Neuronal stem cell (in vitro differentiated cells): ENCODE data around the gene CDC7.

Source experiments
- DNase-seq: peaks from one replicate; pipeline ENCODE4 v3.0.0-alpha.2; 2013; ENCODE audit warnings: low spot score
- H2AFZ ChIP-seq: one replicate; pipeline ENCODE4 v1.6.1; 2013; ENCODE audit warnings: mild to moderate bottlenecking, low read length, inconsistent platforms
- H2AK5ac ChIP-seq: 2 replicates; pipeline ENCODE4 v1.6.1; 2013; ENCODE audit warnings: low read depth, mild to moderate bottlenecking, inconsistent platforms, low read length, moderate library complexity, mixed read lengths
- H2BK120ac ChIP-seq: 2 replicates; pipeline ENCODE4 v1.6.1; 2013; ENCODE audit warnings: low read depth, mild to moderate bottlenecking, inconsistent platforms, low read length, moderate library complexity, mixed read lengths
- H2BK12ac ChIP-seq: one replicate; pipeline ENCODE4 v1.6.1; 2013; ENCODE audit warnings: low read length, inconsistent platforms
- H2BK15ac ChIP-seq: 2 replicates; pipeline ENCODE4 v1.6.1; 2013; ENCODE audit warnings: mild to moderate bottlenecking, low read length, inconsistent platforms, mixed read lengths
- H2BK5ac ChIP-seq: one replicate; pipeline ENCODE4 v1.6.1; 2013; ENCODE audit warnings: inconsistent platforms, mild to moderate bottlenecking, low read length, moderate library complexity
- H3K14ac ChIP-seq: one replicate; pipeline ENCODE4 v1.6.1; 2013; ENCODE audit warnings: low read length, inconsistent platforms
- H3K18ac ChIP-seq: 2 replicates; pipeline ENCODE4 v1.6.1; 2013; ENCODE audit warnings: low read length, inconsistent platforms
- H3K23ac ChIP-seq: 2 replicates; pipeline ENCODE4 v1.6.1; 2013; ENCODE audit warnings: low read depth, mild to moderate bottlenecking, mixed read lengths, low read length, inconsistent platforms; ENCODE audit not compliant: poor library complexity
- H3K27ac ChIP-seq: replicated peaks from 3 replicates; pipeline ENCODE4 v1.5.1; 2013; ENCODE audit warnings: low read length, inconsistent platforms
- H3K27me3 ChIP-seq, 3 experiments: 2 replicates each; pipeline ENCODE4 v1.6.1; 2013; ENCODE audit warnings: low read length in 3 of 3, mild to moderate bottlenecking in 2 of 3, inconsistent platforms in 1 of 3, low read depth in 1 of 3, mixed read lengths in 1 of 3, moderate library complexity in 1 of 3; ENCODE audit not compliant: control insufficient read depth in 3 of 3, insufficient read depth in 3 of 3
- H3K36me3 ChIP-seq, 2 donors: replicated peaks in 1 of 2; 2 replicates each; pipeline ENCODE4 v1.6.1; 2013; ENCODE audit warnings: low read length in 2 of 2; ENCODE audit not compliant: control insufficient read depth in 2 of 2, insufficient read depth in 2 of 2
- H3K4ac ChIP-seq: 2 replicates; pipeline ENCODE4 v1.6.1; 2013; ENCODE audit warnings: inconsistent platforms, mild to moderate bottlenecking, low read length, moderate library complexity
- H3K4me1 ChIP-seq, 2 donors: 1 replicate in 1 of 2; 2 replicates in 1 of 2; pipeline ENCODE4 v1.6.1; 2013; ENCODE audit warnings: low read length in 2 of 2, low read depth in 1 of 2; ENCODE audit not compliant: control insufficient read depth in 2 of 2, insufficient read depth in 1 of 2
- H3K4me2 ChIP-seq: one replicate; pipeline ENCODE4 v1.6.1; 2013; ENCODE audit warnings: mild to moderate bottlenecking, low read length, inconsistent platforms; ENCODE audit not compliant: insufficient read depth, poor library complexity, severe bottlenecking
- H3K4me3 ChIP-seq, 2 donors: 2 replicates each; pipeline ENCODE4 v1.5.1; 2013; ENCODE audit warnings: low read length in 2 of 2, mild to moderate bottlenecking in 2 of 2, inconsistent platforms in 1 of 2, moderate library complexity in 1 of 2
- H3K79me1 ChIP-seq: one replicate; pipeline ENCODE4 v1.6.1; 2013; ENCODE audit warnings: low read depth, mild to moderate bottlenecking, inconsistent platforms, low read length, moderate library complexity
- H3K9ac ChIP-seq: one replicate; pipeline ENCODE4 v1.6.1; 2013; ENCODE audit warnings: mild to moderate bottlenecking, low read depth, low read length, inconsistent platforms; ENCODE audit not compliant: poor library complexity
- H3K9me3 ChIP-seq, 2 donors: replicated peaks in 1 of 2; 2 replicates each; pipeline versions ENCODE3 to v1.6.1; 2013; ENCODE audit warnings: low read length in 2 of 2, mild to moderate bottlenecking in 2 of 2, inconsistent platforms in 1 of 2, low read depth in 1 of 2, mixed read lengths in 1 of 2, moderate library complexity in 1 of 2; ENCODE audit not compliant: control insufficient read depth in 2 of 2, insufficient read depth in 1 of 2
- H4K8ac ChIP-seq: one replicate; pipeline ENCODE4 v1.6.1; 2013; ENCODE audit warnings: low read depth, mild to moderate bottlenecking, inconsistent platforms, low read length, moderate library complexity
- H4K91ac ChIP-seq: one replicate; pipeline ENCODE4 v1.6.1; 2013; ENCODE audit warnings: low read length, low read depth, mild to moderate bottlenecking, inconsistent platforms; ENCODE audit not compliant: poor library complexity
- WGBS, 2 donors: extraction: QIAGEN DNeasy Blood & Tissue Kit; methylation state at CpG; one replicate each; pipeline ENCODE4 v1.1.7; 2013; ENCODE audit warnings: missing lambda C conversion rate in 2 of 2, mixed read lengths in 1 of 2; ENCODE audit not compliant: insufficient read length in 2 of 2, insufficient replicate concordance in 1 of 2; ENCODE audit errors: extremely low coverage in 2 of 2; 5-methylcytosine and 5-hydroxymethylcytosine counted together

The CDC7 gene

DNA sequence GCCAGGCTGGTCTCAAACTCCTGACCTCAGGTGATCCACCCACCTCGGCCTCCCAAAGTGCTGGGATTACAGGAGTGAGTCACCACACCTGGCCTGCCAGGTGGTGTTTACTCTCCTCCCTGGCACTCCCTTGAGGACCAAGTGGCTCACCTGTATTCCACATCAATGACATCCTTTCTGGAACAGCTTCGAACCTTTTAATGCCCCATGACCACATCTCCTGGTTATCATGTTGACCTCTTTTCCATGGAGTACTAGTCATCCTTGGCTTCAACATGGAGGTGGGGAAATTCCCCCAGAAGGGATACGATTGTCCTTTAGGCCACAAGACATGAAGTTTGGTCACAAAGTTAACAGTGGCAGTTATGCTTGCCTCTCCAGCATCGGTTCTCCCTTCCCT, 66.9 kb downstream of the CDC7 start:
- Histone ChIP-seq H3K4me1 (peaks cover 8 to 17% of the 10 kb centered on the region in 2 donors), H4K91ac (no peak overlapping the region), H3K18ac (no peak overlapping the region), H3K27me3 (no peaks in the 10 kb centered on the region), H3K27ac (no peak overlapping the region), H3K9me3 (peaks cover 0 to 9% of the 10 kb centered on the region in 2 donors), H2BK120ac (no peak overlapping the region), H3K4me3 (no peak overlapping the region), H4K8ac (no peak overlapping the region), H3K36me3 (no peaks in the 10 kb centered on the region), H3K4me2 (no peak overlapping the region), H3K23ac (no peak overlapping the region), H2BK12ac (no peak overlapping the region), H3K14ac (no peak overlapping the region), H3K79me1 (no peaks in the 10 kb centered on the region), H2BK15ac (no peak overlapping the region), H3K4ac (no peak overlapping the region), H2BK5ac (no peak overlapping the region), H2AFZ (no peak overlapping the region), H2AK5ac (no peak overlapping the region), H3K9ac (no peak overlapping the region)
- no CpG with 5 or more reads among the region's 4 CpGs for WGBS, 2 donors
- DNase-seq = no peak

DNA sequence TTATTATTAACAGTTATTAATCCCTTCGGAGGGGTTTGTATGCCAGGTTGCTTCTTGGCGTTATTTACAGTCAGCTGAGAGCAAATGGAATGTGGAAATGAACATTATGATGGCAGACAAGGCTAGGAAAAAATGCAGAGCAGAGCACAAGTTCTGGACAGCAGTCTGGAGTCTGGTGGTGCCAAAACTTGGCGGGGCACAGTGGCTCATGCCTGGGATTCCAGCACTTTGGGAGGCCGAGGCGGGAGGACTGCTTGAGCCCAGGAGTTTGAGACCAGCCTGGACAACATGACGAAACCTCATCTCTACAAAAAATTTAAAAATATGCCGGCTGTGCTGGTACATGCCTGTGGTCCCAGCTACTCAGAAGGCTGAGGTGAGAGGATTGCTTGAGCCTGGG, 67.6 kb downstream of the CDC7 start:
- H2BK120ac ChIP-seq = no peak overlapping the region
- no peak overlapping the region for H3K4me2 ChIP-seq
- H3K36me3 ChIP-seq = no peaks in the 10 kb centered on the region
- H3K4me3 ChIP-seq = no peak overlapping the region
- no peak overlapping the region for H2BK15ac ChIP-seq
- no peak overlapping the region for H4K8ac ChIP-seq
- H3K9me3 ChIP-seq = peaks cover 0 to 5% of the 10 kb centered on the region in 2 donors
- H2BK5ac ChIP-seq = no peak overlapping the region
- H3K79me1 ChIP-seq = no peaks in the 10 kb centered on the region
- H3K9ac ChIP-seq = no peak overlapping the region
- WGBS, 2 donors = no CpG with 5 or more reads among the region's 7 CpGs
- H2AFZ ChIP-seq = no peak overlapping the region
- H3K4me1 ChIP-seq = peaks cover 8 to 17% of the 10 kb centered on the region in 2 donors
- H3K4ac ChIP-seq = no peak overlapping the region
- no peak for DNase-seq
- no peak overlapping the region for H3K14ac ChIP-seq
- no peak overlapping the region for H4K91ac ChIP-seq
- H3K27me3 ChIP-seq = no peaks in the 10 kb centered on the region
- H3K27ac ChIP-seq = no peak overlapping the region
- no peak overlapping the region for H3K23ac ChIP-seq
- no peak overlapping the region for H2BK12ac ChIP-seq
- no peak overlapping the region for H3K18ac ChIP-seq
- H2AK5ac ChIP-seq = no peak overlapping the region

DNA sequence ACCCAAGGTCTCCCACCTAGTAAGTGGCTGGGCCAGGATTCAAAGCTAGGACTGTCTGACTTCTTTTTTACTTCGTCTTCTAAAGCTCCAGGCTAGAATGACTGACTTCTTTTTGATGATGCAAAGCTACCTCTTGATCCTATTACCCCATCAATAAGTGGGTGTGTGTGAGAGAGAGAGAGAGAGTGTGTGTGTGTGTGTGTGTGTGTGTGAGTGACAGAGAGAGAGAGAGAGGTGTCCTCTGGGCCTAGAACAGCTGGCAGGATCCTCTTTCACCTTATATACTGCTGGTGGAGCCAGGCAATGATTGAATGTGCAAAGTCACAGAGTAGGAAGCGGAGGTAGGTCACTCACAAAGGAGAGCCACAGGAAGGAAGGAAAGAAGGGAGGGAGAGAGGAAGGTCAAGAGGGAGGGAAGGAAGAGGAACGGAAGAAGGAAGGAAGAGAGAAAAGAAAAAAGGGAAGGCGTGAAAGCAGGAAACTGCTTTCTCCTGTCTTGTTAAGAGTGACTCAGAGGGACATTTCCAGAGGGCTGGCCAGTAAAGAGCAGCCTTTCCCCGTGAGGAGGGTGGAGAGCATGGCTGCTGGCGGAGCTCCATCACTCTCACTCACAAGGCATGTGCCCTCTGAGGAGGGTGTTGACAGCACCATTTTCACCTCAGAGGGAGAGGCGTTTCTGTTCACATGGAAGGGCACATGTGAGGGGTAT, 68.9 kb downstream of the CDC7 start:
- DNase-seq = no peak
- Histone ChIP-seq H3K4ac (no peak overlapping the region), H3K18ac (peak overlapping the region; percentile 24), H3K9ac (no peak overlapping the region), H2AK5ac (no peak overlapping the region), H3K23ac (peak overlapping the region; percentile 1), H2BK5ac (no peak overlapping the region), H3K14ac (no peak overlapping the region), H4K91ac (no peak overlapping the region), H2AFZ (no peak overlapping the region), H3K36me3 (no peaks in the 10 kb centered on the region), H3K4me1 (peaks cover 8 to 11% of the 10 kb centered on the region in 2 donors), H2BK120ac (no peak overlapping the region), H2BK15ac (no peak overlapping the region), H3K79me1 (no peaks in the 10 kb centered on the region), H3K27me3 (no peaks in the 10 kb centered on the region), H3K4me3 (no peak overlapping the region), H3K9me3 (no peaks in the 10 kb centered on the region), H3K4me2 (no peak overlapping the region), H3K27ac (no peak overlapping the region), H4K8ac (no peak overlapping the region), H2BK12ac (no peak overlapping the region)
- WGBS, 2 donors = no CpG with 5 or more reads among the region's 7 CpGs

DNA sequence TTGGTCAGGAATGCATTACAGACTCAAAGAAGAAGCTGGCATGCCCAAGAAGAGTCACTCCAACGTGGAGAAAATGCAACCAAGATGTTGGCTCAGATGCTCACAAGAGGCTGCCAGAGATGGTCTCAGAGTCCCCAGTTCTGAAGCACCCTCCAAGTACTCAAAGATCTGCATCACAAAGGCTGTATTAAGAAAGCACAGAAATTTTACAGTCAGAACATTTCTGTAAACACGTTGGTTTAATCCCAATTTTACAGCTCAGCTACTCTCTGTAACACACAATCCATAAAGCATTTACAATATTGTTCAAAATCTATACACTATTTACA, 69.4 kb downstream of the CDC7 start:
- no peak overlapping the region for H3K4ac ChIP-seq
- no peak overlapping the region for H2BK12ac ChIP-seq
- peak overlapping the region; percentile 1 for H3K23ac ChIP-seq
- no peak overlapping the region for H4K8ac ChIP-seq
- no peak overlapping the region for H3K4me3 ChIP-seq
- no peak overlapping the region for H4K91ac ChIP-seq
- no peak overlapping the region for H3K14ac ChIP-seq
- peaks cover 5 to 9% of the 10 kb centered on the region in 2 donors for H3K4me1 ChIP-seq
- no peak overlapping the region for H2BK120ac ChIP-seq
- no peak overlapping the region for H2AK5ac ChIP-seq
- DNase-seq = no peak
- H2AFZ ChIP-seq = no peak overlapping the region
- no peaks in the 10 kb centered on the region for H3K9me3 ChIP-seq
- no peaks in the 10 kb centered on the region for H3K36me3 ChIP-seq
- H3K27me3 ChIP-seq = no peaks in the 10 kb centered on the region
- no peak overlapping the region for H2BK15ac ChIP-seq
- peak overlapping the region; percentile 24 for H3K18ac ChIP-seq
- WGBS, 2 donors = no CpG with 5 or more reads among the region's 2 CpGs
- no peaks in the 10 kb centered on the region for H3K79me1 ChIP-seq
- H2BK5ac ChIP-seq = no peak overlapping the region
- no peak overlapping the region for H3K9ac ChIP-seq
- no peak overlapping the region for H3K27ac ChIP-seq
- H3K4me2 ChIP-seq = no peak overlapping the region
